Stimulated activated CD8-positive, alpha-beta memory T cell treated with anti-CD3 and anti-CD28 coated beads, Interleukin-7, amount 100 ng/mL, for 24 hours (primary cell): ENCODE results near the gene FRMD8.

Source experiments
- DNase-seq: peaks from one replicate; pipeline ENCODE4 v3.0.0-alpha.2; 2020; ENCODE audit warnings: low read depth

The FRMD8 gene

GRCh38 chr11:65386307-65387140 lies at the start of gene FRMD8:
FRMD8 (plus strand) TSS chr11:65386637; CDS start chr11:65387037, 400 bp downstream.
- peak; percentile 62 for DNase-seq

GRCh38 chr11:65338676-65339075 lies 47.8 kb upstream of the FRMD8 start:
- no peak for DNase-seq

- DNase-seq, result no peak
Measured at GRCh38 chr11:65340226-65340625, 46.2 kb upstream of the FRMD8 start.

- no peak for DNase-seq
Measured at GRCh38 chr11:65341856-65342255, 44.6 kb upstream of the FRMD8 start.

- no peak for DNase-seq
Measured at GRCh38 chr11:65351511-65351910, 34.9 kb upstream of the FRMD8 start.

GRCh38 chr11:65352783-65353182 lies 33.7 kb upstream of the FRMD8 start:
- no peak for DNase-seq

- no peak for DNase-seq
Measured at GRCh38 chr11:65353376-65353775, 33.1 kb upstream of the FRMD8 start.

GRCh38 chr11:65353900-65354264 lies 32.6 kb upstream of the FRMD8 start:
- no peak for DNase-seq

- DNase-seq, result peak; percentile 97
Measured at GRCh38 chr11:65354265-65355012, 32.0 kb upstream of the FRMD8 start, which contains the start of gene TIGD3. TIGD3 (plus strand) TSS chr11:65354751; CDS start chr11:65355809, 1,058 bp downstream.

GRCh38 chr11:65355013-65355775 lies 31.2 kb upstream of the FRMD8 start:
- DNase-seq, result peak; percentile 26

GRCh38 chr11:65355776-65356393 lies 30.6 kb upstream of the FRMD8 start:
- no peak for DNase-seq

GRCh38 chr11:65356394-65356972 lies 30.0 kb upstream of the FRMD8 start:
- no peak for DNase-seq

GRCh38 chr11:65357856-65358356 lies 28.5 kb upstream of the FRMD8 start:
- DNase-seq, result no peak

- no peak for DNase-seq
Measured at GRCh38 chr11:65362320-65362931, 24.0 kb upstream of the FRMD8 start.

- no peak for DNase-seq
Measured at GRCh38 chr11:65362966-65363365, 23.5 kb upstream of the FRMD8 start.

GRCh38 chr11:65363770-65364169 lies 22.7 kb upstream of the FRMD8 start:
- no peak for DNase-seq

GRCh38 chr11:65366340-65366773 lies 20.1 kb upstream of the FRMD8 start:
- DNase-seq, result no peak

- DNase-seq, result no peak
Measured at GRCh38 chr11:65370659-65371049, 15.8 kb upstream of the FRMD8 start.

- DNase-seq, result no peak
Measured at GRCh38 chr11:65373839-65374580, 12.4 kb upstream of the FRMD8 start.

- DNase-seq, result no peak
Measured at GRCh38 chr11:65375012-65375411, 11.4 kb upstream of the FRMD8 start.
